ENCODE data around the gene TCF7L2.

Gene TCF7L2

DNA sequence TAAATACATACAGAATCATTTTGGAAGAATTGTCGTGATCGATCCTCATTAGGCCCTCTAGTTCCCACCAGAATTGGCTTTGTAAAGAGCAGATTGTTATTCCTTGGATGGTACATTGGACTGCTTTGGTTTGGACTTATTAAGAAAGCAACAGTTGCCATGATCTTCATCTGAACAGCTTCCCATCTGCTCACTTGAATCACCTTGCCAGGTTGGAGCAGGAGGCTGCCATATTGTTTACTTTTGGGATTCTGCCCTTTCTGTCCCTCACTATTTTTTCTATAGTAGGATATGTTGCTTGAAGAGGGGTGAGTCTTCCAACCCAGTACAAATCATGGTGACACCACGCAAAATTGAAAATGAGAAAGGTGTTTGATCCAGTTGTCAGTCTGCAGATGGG is 199.6 kb downstream of the TCF7L2 start:
- DNase-seq (ENCODE audit: low spot score) = no peak

DNA sequence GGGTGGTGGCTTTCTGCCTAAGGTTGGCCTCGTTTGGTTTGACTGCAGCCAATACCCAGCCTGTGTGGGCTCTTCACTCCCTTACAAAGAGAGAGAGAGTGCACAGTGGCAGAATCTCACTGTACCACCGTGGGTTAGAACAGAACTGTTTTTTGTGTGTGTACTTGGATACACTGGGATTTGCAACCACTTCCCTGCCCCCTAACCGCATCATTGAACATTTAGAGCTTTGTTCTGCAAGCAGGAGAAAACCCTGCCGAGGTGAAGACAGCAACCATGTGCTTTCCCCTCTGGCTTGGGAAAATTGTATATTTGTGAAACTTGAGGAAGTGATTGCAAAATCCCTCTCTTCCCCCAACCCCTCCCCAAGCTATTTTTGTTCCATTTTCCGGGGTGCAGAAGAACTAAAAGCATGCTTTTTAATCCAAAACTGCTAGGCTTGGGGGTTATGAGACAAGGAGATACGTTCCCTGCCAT is 201.2 kb downstream of the TCF7L2 start:
- no peak for DNase-seq (ENCODE audit: low spot score)

DNA sequence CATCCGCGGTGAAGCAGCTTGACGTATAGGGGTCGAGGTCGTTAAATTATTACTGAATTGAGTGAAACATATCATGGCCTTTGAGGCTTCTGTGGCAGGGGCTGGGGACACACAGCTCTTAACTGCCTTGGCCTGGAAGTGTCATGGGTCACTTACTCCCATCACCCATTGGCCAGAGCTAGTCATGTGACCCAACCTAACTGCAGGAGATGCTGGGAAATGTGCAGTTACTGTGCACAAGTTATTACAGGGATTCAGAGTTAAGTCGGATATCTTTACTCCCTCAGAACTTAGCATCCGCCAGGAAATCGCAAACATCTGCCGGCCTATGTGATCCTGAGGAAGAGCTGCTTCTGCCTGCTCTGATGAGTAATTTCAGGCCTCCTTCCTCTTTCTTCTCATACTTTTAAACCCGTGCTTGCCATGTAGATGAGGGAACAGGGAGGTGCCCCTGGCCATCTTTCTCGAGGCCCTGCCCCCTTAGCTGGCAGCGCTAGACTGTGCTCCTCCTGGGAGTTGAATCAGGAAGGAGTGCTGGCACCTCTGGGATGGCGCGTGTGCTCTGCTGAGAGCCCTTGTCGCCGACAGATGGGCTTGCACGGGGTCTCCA is 203.6 kb downstream of the TCF7L2 start:
- no peak for DNase-seq (ENCODE audit: low spot score)

DNA sequence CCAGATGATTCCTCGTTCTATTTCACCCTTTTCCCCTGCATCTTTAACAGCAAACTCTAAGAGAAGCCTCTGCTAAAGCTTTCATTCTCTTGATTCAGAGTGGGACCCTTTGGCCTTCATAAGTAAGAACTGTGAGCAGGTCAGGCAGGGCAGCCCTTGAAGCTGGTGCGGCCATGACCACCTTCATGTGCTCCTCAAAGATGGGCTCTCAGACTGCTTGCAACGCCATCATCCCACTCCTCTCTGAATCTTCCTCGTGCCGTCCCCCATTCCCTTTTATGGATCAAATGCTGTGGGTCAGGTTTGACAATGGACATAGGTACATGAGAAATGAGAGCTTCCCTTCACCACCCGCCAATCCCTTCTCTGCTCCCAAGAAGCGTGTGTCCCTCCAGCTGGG is 207.4 kb downstream of the TCF7L2 start:
- DNase-seq (ENCODE audit: low spot score) = no peak

DNA sequence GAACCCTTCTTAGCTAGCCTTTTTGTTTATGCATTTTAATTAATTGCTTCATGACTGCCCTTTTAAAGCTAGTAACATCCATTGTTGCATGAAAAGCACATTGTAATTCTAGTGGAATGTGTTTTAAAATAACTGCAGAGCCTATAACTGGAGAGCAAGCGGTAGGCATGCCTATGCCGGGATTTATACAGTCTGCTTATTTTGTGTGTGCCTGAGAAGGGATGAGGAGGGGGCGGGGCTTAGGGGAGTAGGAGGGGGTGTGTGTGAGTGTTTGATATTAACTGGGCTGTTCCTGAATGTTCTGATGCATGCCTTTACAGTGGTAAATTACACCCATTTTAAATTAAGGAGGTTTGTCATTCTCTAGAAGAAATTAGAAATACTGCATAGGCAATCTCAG is 208.1 kb downstream of the TCF7L2 start:
- DNase-seq (ENCODE audit: low spot score) = no peak

DNA sequence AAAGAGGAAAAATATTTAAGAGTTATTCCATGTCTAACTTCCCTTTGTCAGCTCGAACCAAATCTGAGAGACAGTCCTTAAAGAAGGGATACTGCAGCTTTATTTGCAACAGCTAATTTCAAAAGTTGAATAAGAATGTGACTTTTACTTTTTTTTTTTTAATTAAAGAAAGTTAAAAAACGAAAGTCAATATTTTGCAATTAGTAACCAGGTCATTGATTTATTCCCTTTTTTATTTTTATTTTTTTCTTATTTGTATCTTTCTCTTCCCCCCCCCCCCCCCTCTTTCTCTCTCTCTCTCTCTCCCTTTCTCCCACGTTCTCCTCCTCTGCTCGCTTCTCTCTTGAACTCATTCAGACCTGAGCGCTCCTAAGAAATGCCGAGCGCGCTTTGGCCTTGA is 209.5 kb downstream of the TCF7L2 start:
- DNase-seq (ENCODE audit: low spot score) = no peak

DNA sequence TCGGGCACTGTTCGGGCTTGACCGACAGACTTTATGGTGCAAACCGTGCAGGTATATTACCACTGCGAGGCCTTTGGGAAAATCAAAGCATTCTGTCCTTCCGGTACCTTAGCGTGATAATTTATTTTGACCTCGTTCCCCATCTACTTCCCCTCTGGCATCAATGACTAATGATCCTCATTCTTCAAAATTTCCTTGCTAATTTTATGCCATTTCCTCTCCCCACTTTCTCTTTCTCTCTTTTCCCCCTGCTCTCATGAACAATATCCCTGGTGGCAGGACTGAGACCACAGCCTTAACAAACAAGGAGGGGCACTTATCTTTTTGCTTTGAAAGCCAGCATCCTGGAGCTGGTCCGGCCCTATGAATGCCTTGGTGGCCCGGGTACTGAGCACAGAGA is 210.6 kb downstream of the TCF7L2 start:
- DNase-seq (ENCODE audit: low spot score) = peak; percentile 15

DNA sequence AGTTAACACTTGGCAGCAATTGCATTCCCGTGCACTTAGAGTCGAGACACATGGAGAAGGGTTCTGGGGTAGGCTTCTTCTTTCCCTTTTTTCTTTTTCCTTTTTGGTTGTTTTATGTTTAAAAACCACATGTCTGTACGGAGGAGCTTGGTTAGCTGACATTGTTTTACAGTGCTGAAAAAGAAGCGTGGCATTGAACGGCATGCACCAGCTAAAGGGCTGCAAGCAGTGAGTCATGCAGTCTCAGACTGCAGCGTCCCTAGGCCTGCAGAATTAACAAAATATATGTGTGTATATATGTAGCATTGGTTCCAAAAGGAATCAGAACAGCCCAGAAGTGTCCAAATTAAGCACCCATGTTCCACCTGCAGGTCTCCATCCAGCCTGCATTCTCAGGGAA is 211.0 kb downstream of the TCF7L2 start:
- peak; percentile 13 for DNase-seq (ENCODE audit: low spot score)

DNA sequence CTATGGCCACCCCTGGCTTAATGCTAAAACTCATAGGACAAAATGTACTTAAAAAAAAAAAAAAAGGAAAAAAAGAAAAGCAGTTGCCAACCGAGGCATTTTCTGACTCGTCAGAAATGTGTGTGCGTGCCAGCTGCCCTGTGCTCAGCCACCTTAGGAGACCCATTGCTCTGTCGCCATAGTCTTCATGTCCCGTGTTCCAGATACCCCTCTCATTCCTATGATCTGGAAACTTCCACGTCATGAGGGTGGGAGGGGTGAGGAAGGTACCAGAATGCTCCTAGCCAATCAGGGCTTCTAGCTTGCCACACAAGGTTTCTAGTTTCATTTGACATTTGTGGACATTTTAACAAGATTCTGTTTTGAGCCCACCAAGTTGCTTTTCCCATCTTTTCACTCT is 212.9 kb downstream of the TCF7L2 start:
- DNase-seq (ENCODE audit: low spot score) = no peak

DNA sequence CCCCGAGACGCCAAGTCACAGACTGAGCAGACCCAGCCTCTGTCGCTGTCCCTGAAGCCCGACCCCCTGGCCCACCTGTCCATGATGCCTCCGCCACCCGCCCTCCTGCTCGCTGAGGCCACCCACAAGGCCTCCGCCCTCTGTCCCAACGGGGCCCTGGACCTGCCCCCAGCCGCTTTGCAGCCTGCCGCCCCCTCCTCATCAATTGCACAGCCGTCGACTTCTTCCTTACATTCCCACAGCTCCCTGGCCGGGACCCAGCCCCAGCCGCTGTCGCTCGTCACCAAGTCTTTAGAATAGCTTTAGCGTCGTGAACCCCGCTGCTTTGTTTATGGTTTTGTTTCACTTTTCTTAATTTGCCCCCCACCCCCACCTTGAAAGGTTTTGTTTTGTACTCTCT is 215.6 kb downstream of the TCF7L2 start:
- no peak for DNase-seq (ENCODE audit: low spot score)

DNA sequence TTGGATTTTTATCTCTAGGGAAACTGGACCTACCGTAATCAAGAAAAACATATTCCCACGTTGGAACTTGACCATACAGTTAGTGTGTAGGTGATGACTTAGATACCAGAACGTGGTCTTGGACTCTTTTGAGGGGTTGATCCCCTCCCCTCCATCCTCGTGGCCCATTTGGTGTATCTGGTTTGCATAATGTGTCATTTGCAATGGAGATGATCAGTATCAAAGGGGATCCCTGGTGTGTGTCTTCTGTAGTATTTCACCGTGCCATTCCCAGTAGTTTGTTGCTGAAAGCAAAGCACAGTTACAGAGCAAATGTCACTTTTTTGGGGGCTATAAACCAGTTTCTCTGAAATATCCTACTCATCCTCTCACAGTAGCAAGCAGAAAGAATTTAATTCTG is 217.7 kb downstream of the TCF7L2 start:
- no peak for DNase-seq (ENCODE audit: low spot score)

DNA sequence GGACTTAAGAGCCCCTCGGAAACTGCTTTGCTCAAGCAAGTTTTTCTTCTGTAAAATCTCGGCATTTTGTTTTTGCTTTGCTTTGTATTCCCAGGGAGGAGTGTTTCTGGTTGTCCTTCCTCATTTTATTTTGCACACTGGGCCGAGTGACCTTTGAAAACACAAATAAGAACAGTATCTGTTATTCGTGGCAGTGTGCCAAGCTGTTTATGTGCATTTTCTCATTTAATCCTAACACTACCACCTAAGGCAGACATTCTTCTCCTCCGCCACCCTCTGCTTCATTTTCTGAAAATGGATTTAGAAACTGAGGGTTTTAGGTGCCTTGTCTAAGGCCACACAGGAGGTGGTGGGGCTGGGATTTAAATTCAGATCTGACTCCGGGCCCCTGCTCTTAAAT is 218.5 kb downstream of the TCF7L2 start:
- no peak for DNase-seq (ENCODE audit: low spot score)

DNA sequence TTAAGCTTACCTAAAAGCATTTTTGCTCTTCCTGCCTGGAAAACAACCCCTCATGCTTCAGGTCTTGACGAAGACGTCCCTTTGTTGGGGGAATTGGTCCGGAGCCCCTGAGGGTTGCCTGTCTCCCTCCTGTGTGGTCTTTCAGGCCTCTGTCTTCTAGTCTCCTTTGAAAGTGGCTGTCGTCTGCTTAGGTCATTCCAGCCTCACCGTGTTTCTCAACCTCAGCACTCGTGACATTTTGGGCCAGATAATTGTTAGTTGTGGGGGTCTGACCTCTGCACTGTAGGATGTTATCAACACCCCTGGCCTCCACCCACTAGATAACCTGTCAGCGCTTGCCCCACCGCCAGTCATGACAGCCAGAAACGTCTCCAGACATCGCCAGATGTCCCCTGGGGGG is 219.1 kb downstream of the TCF7L2 start:
- DNase-seq (ENCODE audit: low spot score) = no peak

DNA sequence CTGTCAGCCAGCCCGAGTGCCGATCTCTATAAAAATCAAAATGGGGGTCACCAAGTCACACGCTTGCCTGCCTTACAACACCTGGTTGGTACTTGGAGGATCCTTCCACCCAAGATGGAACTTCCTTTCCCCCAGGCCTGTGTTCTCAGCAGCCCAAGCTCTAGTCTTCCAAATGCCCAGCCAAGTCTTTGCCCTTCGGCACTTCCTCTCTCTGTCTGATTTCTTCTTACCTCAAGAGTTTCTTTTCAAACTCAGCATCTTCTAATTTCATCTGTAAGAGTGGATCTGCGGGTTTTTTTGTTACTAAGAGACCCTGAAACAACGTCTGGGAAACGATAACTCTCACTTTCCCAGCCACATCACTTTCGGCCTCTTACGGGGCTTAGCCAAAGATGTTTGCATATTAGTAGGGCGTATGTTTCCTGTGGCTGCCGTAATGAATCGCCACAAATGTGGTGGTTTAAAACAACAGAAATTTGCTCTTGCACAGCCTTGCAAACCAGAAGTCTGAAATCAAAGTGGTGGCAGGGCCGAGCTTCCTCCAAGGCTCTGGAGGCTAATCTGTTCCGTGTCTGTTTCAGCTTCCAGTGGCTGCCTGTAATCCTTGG is 219.9 kb downstream of the TCF7L2 start:
- no peak for DNase-seq (ENCODE audit: low spot score)

DNA sequence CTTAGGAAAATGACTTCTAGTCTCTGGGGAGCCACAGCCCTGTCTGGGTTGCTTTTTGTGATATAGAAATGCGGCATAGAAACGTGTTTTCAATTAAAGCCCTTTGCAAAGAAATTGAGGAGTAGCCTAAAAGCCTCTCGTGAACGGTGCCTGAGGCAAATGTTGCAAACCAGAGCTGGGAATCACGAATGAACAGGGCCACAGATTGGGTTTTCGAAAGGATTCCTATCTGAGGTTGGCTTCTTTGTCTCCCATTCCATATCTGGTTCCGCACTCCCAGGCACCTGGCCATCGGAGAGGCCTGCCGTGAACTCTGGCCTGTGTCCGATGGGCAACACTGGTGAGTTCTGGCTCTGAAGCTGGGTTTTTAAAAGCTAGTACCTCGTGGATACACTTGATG is 221.6 kb downstream of the TCF7L2 start:
- no peak for DNase-seq (ENCODE audit: low spot score)

DNA sequence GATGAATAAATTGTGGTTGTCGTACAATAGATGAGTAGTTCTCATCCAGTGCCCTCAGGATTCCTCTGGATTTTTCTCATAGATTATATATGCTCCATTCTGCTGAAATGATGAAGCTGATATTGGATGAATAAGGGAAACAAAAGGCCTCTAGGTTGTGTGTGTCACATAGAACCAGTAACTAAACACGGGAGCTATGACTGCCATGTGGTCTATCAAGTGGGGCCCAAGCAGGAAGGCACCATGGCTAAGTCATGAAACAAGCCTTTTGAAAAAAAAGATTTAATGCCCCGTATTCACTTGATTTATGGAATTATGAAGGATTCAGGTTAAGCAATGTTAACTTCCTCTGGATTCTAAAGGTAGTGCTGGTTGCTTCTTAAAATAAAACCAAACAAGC is 225.1 kb downstream of the TCF7L2 start:
- no peak for DNase-seq (ENCODE audit: low spot score)

DNA sequence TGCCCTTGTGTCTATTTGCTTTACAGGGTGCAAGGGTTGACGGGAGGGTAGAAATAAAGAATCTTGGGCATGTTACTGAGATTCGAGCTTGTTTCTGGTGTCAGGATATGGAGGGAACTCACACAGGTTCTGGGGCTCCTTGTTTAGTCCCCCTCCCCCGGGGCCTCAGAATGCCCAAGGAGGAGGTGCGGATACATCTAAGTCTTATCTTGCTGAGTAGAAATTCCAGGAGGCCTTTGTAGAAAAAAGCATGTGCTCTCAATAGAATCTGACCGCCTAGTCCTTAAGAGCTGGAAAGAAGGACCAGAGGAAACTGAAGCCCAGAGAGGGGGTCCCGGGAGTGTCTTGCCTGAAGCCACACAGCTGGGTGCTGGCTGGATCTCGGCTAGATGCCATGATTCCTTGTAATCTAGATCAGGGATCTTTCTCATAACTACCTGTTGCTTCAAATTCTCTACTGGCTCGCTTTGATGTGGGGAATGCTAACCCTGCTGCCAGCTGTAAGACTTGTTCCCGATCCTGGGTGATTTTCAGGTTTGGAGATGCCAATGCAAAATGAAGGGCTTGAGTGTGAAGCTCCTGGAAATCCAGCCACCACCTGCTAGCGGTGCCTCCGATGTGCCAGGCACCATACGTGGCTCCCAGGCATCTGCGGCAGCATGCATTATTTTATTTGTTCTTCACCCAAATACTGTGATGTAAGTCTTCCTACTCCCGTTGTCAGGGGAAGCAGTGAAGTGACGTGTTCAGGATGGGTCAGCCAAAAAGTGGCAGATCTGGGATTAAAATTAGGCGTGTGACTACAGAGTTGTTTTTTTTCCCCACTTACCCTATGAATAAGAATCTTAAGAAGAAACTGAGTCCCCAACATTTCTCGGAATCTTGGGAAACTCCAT is 226.0 kb downstream of the TCF7L2 start:
- no peak for DNase-seq (ENCODE audit: low spot score)

DNA sequence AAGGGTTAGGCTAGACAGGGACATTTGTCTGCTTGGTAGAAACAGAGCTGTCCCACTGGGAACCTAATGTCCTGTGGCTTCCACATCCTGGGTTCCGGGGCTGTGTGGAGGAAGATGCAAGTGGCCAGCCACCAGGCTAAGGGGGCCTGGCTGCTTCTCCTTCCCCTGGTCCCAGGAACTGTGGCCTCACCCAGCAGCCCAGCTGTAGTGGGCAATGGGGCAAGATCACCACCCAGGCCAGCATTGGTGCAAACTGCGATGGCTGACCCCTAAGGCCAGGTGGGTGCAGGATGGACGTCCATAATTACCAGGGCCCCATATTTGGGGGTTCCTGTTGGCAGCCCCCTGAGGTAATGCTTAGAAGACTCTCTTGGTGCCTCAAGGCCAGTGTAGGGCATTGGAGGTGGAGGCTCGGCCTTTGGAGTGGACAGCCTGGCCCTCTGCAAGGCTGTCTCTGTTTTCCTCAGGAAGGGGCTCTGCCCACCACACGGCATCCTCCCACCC is 226.7 kb downstream of the TCF7L2 start:
- DNase-seq (ENCODE audit: low spot score) = no peak

DNA sequence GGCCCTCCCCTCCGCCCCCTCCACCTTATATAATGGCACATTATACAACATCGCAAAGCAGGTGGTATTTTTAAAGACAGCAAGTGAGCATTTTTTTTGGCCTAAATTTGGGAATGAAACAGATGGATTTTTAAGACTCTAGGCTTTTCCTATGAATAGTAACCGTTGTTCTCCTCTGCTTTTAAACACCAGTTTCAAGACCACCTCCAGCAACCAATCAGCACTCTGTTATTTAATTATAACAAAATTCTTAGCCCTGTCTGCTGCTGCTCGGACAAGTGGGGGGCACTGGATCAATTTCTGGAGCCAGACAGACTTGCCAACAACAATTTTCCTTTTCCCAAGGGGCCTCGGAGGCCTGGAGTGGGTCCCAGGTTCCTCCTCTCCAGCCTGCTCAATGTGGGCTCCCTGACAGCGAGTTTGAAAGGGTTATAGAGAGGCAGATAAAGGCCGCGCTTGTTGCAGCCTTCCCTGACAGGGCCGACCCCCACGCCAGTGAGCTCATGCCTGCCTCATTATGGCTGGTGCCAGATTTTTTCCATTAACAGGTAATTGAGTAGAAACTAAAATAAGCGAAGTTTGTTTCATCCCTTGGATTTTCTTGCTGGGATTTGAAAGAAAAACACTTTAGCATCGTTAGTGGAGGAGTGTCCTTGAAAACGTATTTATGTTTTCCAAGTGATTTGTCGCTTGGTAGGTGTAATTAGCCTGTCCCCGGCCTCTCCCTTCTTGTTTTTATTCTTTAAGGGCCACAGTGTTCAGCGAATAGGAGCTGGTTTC is 227.3 kb downstream of the TCF7L2 start:
- DNase-seq (ENCODE audit: low spot score) = no peak

DNA sequence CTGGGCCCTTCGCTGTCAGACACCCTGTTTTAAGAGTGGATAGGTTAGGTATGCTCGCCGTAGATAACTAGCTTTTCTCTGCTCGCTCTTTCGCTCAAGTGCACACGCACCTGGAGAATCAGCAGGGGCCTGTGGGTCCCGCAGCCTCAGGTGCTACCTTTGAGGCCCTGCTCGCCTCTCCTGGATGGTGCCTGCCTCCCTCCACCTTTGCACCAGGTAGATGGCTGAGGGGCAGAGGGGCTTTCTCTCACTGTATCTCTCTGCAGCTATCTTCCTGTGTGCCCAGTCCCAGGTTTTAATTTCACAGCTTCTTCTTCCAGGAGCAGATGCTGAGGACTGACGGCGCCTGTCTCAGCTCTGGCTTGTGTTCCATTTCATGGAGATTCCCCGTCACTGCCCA is 227.9 kb downstream of the TCF7L2 start:
- DNase-seq (ENCODE audit: low spot score) = no peak

DNA sequence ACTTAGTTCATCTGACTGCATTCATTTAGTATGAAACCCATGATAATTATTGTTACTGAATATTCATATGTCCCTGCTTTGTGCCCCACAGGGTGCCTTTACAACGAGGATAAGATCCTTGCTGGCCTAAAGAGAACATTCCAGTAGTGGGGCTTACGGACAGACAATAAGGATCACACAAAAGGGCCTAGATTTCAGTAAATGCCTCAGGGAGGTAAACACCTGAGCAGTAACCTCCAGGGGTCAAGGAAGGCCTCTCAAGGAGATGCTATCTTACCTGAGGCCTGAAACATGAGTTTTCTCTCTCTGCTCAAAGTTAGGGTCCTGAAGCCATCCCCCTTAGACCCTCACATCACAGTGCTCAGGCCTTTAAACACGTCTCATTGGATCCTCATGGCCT is 228.7 kb downstream of the TCF7L2 start:
- no peak for DNase-seq (ENCODE audit: low spot score)

DNA sequence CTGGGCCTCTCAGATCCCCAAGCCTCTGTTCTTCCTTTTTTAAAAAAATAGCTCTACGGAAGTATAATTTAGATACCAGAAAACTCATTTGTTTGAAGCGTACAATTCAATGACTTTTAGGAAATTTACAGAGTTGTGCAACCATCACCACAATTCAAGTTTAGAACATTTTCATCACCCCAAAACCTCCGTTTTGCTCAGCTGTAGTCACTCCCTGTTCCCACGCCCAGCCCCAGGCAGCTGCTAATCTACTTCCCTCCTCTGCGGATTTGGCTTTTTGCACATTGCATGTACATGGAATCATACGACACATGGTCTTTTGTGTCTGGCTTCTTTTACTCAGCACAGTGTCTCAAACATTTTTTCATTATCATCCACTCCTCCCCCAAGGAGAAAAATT is 229.2 kb downstream of the TCF7L2 start:
- DNase-seq (ENCODE audit: low spot score) = no peak

Data from kidney capillary endothelial cell (primary cell).